Panc1 (cell line): ENCODE results near the gene YWHAQ. TPM values are rescaled to one million over a fixed set of nuclear protein-coding genes. Genes with fewer than 3 reads are reported as not detected.

Source experiments
- ATAC-seq: fragments of 200-7000 bp; cut with Tn5 transposase; 2 replicates; pipeline ENCODE4 v1.9.1; 2020; ENCODE audit warnings: mild to moderate bottlenecking, moderate library complexity
- BruUV-seq: library from RNA; stranded (reverse); fragments of 400-500 nt; replicated peaks from 2 replicates; lab custom pipeline; 2021; lab: Mats Ljungman, UMichigan
- CTCF ChIA-PET: fragments of 300-600 bp; sonication (Branson Sonifier 250); formaldehyde crosslinking; loops from one replicate; lab custom pipeline; 2022; ENCODE audit warnings: antibody characterized with exemption; lab: Charles Lee
- POLR2A ChIA-PET: fragments of 300-600 bp; sonication (Branson Sonifier 250); formaldehyde crosslinking; loops from one replicate; lab custom pipeline; 2022; ENCODE audit warnings: antibody characterized with exemption; lab: Charles Lee
- DNase-seq: peaks from one replicate; pipeline ENCODE4 v3.0.0-alpha.2; 2010; ENCODE audit warnings: low read depth, low spot score
- H3K27ac ChIP-seq: 2 replicates; pipeline ENCODE4 v1.5.1; 2011; ENCODE audit warnings: mild to moderate bottlenecking, low read length, inconsistent platforms
- H3K27me3 ChIP-seq: fragments of 200-500 bp; sonication (Bioruptor generic); 2 replicates; pipeline ENCODE4 v1.6.0; 2014; ENCODE audit warnings: low read length, inconsistent platforms; ENCODE audit not compliant: control insufficient read depth, insufficient read depth
- H3K36me3 ChIP-seq: fragments of 200-500 bp; sonication (Bioruptor generic); 2 replicates; pipeline ENCODE4 v1.5.1; 2014; ENCODE audit warnings: inconsistent platforms, mild to moderate bottlenecking, low read length, moderate library complexity; ENCODE audit not compliant: control insufficient read depth, insufficient read depth
- H3K4me1 ChIP-seq: 2 replicates; pipeline ENCODE4 v1.5.1; 2011; ENCODE audit warnings: inconsistent platforms, mild to moderate bottlenecking, low read length, moderate library complexity; ENCODE audit not compliant: control insufficient read depth, insufficient read depth
- H3K4me3 ChIP-seq, 2 experiments: 2 replicates each; pipeline ENCODE4 v1.5.1; 2011 to 2012; ENCODE audit warnings: low read depth in 2 of 2, low read length in 2 of 2, mild to moderate bottlenecking in 2 of 2, inconsistent platforms in 1 of 2, moderate library complexity in 1 of 2
- H3K9me3 ChIP-seq: fragments of 200-500 bp; sonication (Bioruptor generic); 2 replicates; pipeline ENCODE4 v1.5.1; 2014; ENCODE audit warnings: low read depth, mild to moderate bottlenecking, inconsistent platforms, low read length, moderate library complexity; ENCODE audit not compliant: control insufficient read depth, insufficient read depth
- CTCF ChIP-seq: fragments of 450-650 bp; IDR thresholded peaks from 2 replicates; pipeline ENCODE4 v1.5.1; 2017; ENCODE audit warnings: mild to moderate bottlenecking
- POLR2AphosphoS5 ChIP-seq: IDR thresholded peaks from 2 replicates; pipeline ENCODE4 v1.6.1; 2012; ENCODE audit warnings: mild to moderate bottlenecking, low read depth, low read length, moderate library complexity
- REST ChIP-seq, 2 experiments: IDR thresholded peaks; 2 replicates each; pipeline ENCODE4 v1.6.1; 2011 to 2012; ENCODE audit warnings: low read depth in 2 of 2, control low read depth in 1 of 2, low read length in 1 of 2, mild to moderate bottlenecking in 1 of 2, moderate library complexity in 1 of 2; ENCODE audit not compliant: insufficient read depth in 1 of 2
- SIN3A ChIP-seq: IDR thresholded peaks from 2 replicates; pipeline ENCODE4 v1.6.1; 2012; ENCODE audit warnings: low read depth, mild to moderate bottlenecking, low read length, moderate library complexity, borderline replicate concordance; ENCODE audit not compliant: insufficient read depth
- TCF7L2 ChIP-seq: IDR thresholded peaks from 2 replicates; pipeline ENCODE4 v1.6.1; 2011; ENCODE audit warnings: mild to moderate bottlenecking, low read depth, low read length, inconsistent platforms
- in situ Hi-C: cut with HindIII; loops from 2 replicates; pipeline ENCODE4 v1.10.0; 2016; ENCODE audit warnings: low sequenced_read_pairs, low pct_unique_long_range_greater_than_20kb
- intact Hi-C: fragments of 100-400 bp; cut with micrococcal nuclease; formaldehyde crosslinking; loops from one replicate; pipeline ENCODE4 v1.10.0; 2022; ENCODE audit not compliant: unreplicated experiment
- total RNA-seq: library from RNA; stranded (reverse); gene quantifications from one replicate; pipeline ENCODE4 v1.2.1, GENCODE V29; 2021; ENCODE audit not compliant: unreplicated experiment

YWHAQ gene
- total RNA-seq, 1 experiment from 2014 or later = 683 TPM

- ATAC-seq = peak; percentile 18; the same call in 1 of the 2 replicates
- CTCF ChIA-PET = no interaction called here
Measured at GRCh38 chr2:9657731-9658130, 26.9 kb upstream of the YWHAQ start.

GRCh38 chr2:9657083-9657482 lies 26.3 kb upstream of the YWHAQ start:
- Histone ChIP-seq H3K4me3 (peak overlapping the region in 1 of 2 experiments; percentile 37; a peak in 3 of 4 replicates), H3K9me3 (no peaks in the 10 kb centered on the region), H3K4me1 (peaks cover 77% of the 10 kb centered on the region), H3K27ac (peak overlapping the region; percentile 99), H3K36me3 (no peaks in the 10 kb centered on the region), H3K27me3 (no peaks in the 10 kb centered on the region)
- CTCF ChIA-PET = no interaction called here
- in situ Hi-C loops = no loop called here
- no peak for DNase-seq
- intact Hi-C loops = no loop called here
- no TSS peak for BruUV-seq
- POLR2A ChIA-PET = interaction anchor here (1.4 to 1.5 kb wide), 2 partner anchors 19 to 26 kb away, joined by 5 to 9 read pairs; partner anchors contain the start of gene YWHAQ
- peak; percentile 3 for ATAC-seq
- TF ChIP-seq TCF7L2 (no peak), CTCF (no peak), SIN3A (no peak), POLR2AphosphoS5 (0 out of 2 replicates have a peak, but pooled peaks have one; percentile 3)

More at GRCh38 chr2:9657731-9658130, 26.9 kb upstream of the YWHAQ start:
- no TSS peak for BruUV-seq
- peak overlapping the region in 1 of 2 experiments; percentile 37; a peak in 1 of 4 replicates for H3K4me3 ChIP-seq
- in situ Hi-C loops = no loop called here
- H3K27me3 ChIP-seq = no peaks in the 10 kb centered on the region
- no peaks in the 10 kb centered on the region for H3K36me3 ChIP-seq
- DNase-seq = no peak
- H3K27ac ChIP-seq = peak overlapping the region; percentile 99
- intact Hi-C loops = no loop called here
- POLR2A ChIA-PET = interaction anchor here (1.4 to 1.5 kb wide), 2 partner anchors 20 to 27 kb away, joined by 5 to 9 read pairs; partner anchors contain the start of gene YWHAQ
- no peaks in the 10 kb centered on the region for H3K9me3 ChIP-seq
- TF ChIP-seq POLR2AphosphoS5 = 0 out of 2 replicates have a peak, but pooled peaks have one; percentile 8
- no peak for TF ChIP-seq TCF7L2
- no peak for TF ChIP-seq REST (IDR thresholded peaks at IDR 0.05; ENCODE audit: insufficient read depth in 1 of 2, low read depth in 2 of 2, low read length in 1 of 2)
- no peak for TF ChIP-seq SIN3A
- TF ChIP-seq CTCF = no peak
- H3K4me1 ChIP-seq = peaks cover 76% of the 10 kb centered on the region
